ENCODE results near the gene NHLRC3. TPM values are rescaled to one million over a fixed set of nuclear protein-coding genes. Genes with fewer than 3 reads are reported as not detected.
A peak's percentile ranks its signal among the peaks of the same experiment; 100 is the strongest.

The NHLRC3 gene
- total and polyA plus RNA-seq, 2 of the 8 experiments (the other 6 are each of a cell fraction or from before 2014, with no cell fraction given), result 13.1 to 16.9 TPM

GRCh38 chr13:39023316-39023715 is 14.9 kb upstream of the NHLRC3 start:
- Histone ChIP-seq H3K4ac (replicated peaks; ENCODE audit: insufficient read length, low read depth, low read length) (no peak overlapping the region), H3K79me1 (ENCODE audit: low read depth, low read length) (no peaks in the 10 kb centered on the region), H3K23ac (ENCODE audit: insufficient read length) (no peak overlapping the region), H2BK15ac (ENCODE audit: low read length) (no peak overlapping the region), H3K4me1 (replicated peaks in 1 of 4; ENCODE audit: control insufficient read depth in 3 of 4, insufficient read depth in 4 of 4, low read length in 3 of 4) (peaks cover 10 to 25% (median 17%) of the 10 kb centered on the region in 4 experiments; a peak in 5 of 7 replicates), H3K27ac (ENCODE audit: low read depth, low read length) (peak overlapping the region; percentile 82), H2AK5ac (ENCODE audit: low read depth, low read length) (no peak overlapping the region; the same call in 1 of the 2 replicates), H3K27me3 (replicated peaks in 1 of 4; ENCODE audit: control insufficient read depth in 3 of 4, extremely low read depth in 1 of 4, insufficient read depth in 3 of 4, low read length in 3 of 4) (no peaks in the 10 kb centered on the region), H2BK12ac (ENCODE audit: low read depth, low read length) (peak overlapping the region; percentile 89; the same call in 1 of the 2 replicates), H2BK20ac (ENCODE audit: low read length) (no peak overlapping the region), H2BK120ac (replicated peaks; ENCODE audit: low read depth, low read length) (no peak overlapping the region), H4K8ac (ENCODE audit: extremely low read depth, insufficient read depth, low read length) (no peak overlapping the region), H3K9me3 (ENCODE audit: insufficient read depth in 2 of 2, low read depth in 1 of 2, low read length in 1 of 2) (no peaks in the 10 kb centered on the region), H2BK5ac (ENCODE audit: low read depth, low read length) (peak overlapping the region; percentile 60), H4K20me1 (replicated peaks in 1 of 2; ENCODE audit: control insufficient read depth in 1 of 2, insufficient read depth in 2 of 2, low read length in 2 of 2) (no peaks in the 10 kb centered on the region), H2AFZ (ENCODE audit: low read length) (no peak overlapping the region), H3K23me2 (ENCODE audit: low read depth, low read length) (no peaks in the 10 kb centered on the region), H3K4me2 (ENCODE audit: insufficient read depth in 1 of 2, low read depth in 2 of 2, low read length in 2 of 2) (peak overlapping the region; percentile 52 to 56; a peak in 3 of 4 replicates), H3K56ac (replicated peaks; ENCODE audit: insufficient read length, low read depth, low read length) (no peak overlapping the region), H3K14ac (ENCODE audit: insufficient read length) (no peak overlapping the region), H3K18ac (ENCODE audit: extremely low read depth, low read length) (no peak overlapping the region), H3K79me2 (ENCODE audit: control insufficient read depth in 1 of 2, insufficient read depth in 2 of 2, low read length in 2 of 2) (peaks cover 0 to 21% of the 10 kb centered on the region in 2 experiments; a peak in 1 of 4 replicates), H3K9ac (replicated peaks in 1 of 4; ENCODE audit: extremely low read depth in 1 of 4, low read depth in 3 of 4, low read length in 3 of 4) (no peak overlapping the region; a peak in 1 of 7 replicates), H4K91ac (replicated peaks; ENCODE audit: insufficient read length, low read length) (no peak overlapping the region), H4K5ac (ENCODE audit: insufficient read length, low read depth, low read length) (peak overlapping the region; percentile 28), H3K4me3 (ENCODE audit: extremely low read depth in 1 of 4, insufficient read depth in 2 of 4, low read depth in 3 of 4, low read length in 4 of 4) (peak overlapping the region in 1 of 4 experiments; percentile 30; a peak in 3 of 8 replicates), H3K36me3 (ENCODE audit: control insufficient read depth in 2 of 4, insufficient read depth in 4 of 4, low read length in 3 of 4) (peaks cover 12 to 89% (median 34%) of the 10 kb centered on the region in 4 experiments)
- CTCF ChIA-PET (ENCODE audit: partially characterized antibody), result interaction anchor here (1.6 to 1.7 kb wide), 3 partner anchors 9 to 12 kb away, joined by 4 to 7 read pairs (median 7); no protein-coding TSS in a partner anchor
- POLR2A ChIA-PET (ENCODE audit: partially characterized antibody), result interaction anchor here (1.8 to 8.0 kb wide), 3 partner anchors 8 to 15 kb away, joined by 7 to 73 read pairs (median 29); partner anchors contain the start of genes NHLRC3 and PROSER1
- DNase-seq (ENCODE audit: low read depth in 1 of 2, low spot score in 2 of 2), result no peak
- TF ChIP-seq CEBPB (IDR thresholded peaks at IDR 0.05; ENCODE audit: low read depth, low read length) (peak; percentile 97), SP1 (IDR thresholded peaks at IDR 0.05; ENCODE audit: low read depth, low read length) (peak; percentile 66; the same call in 1 of the 2 replicates), CBX8 (IDR thresholded peaks at IDR 0.05; ENCODE audit: borderline replicate concordance, low read depth, low read length) (no peak), JUN (IDR thresholded peaks at IDR 0.05; ENCODE audit: low read depth, low read length) (no peak), ATF2 (IDR thresholded peaks at IDR 0.05; ENCODE audit: low read length) (peak; percentile 42; the same call in 1 of the 2 replicates), SIN3A (conservative IDR thresholded peaks at IDR 0.05 in 1 of 2, IDR thresholded peaks at IDR 0.05 in 1 of 2; ENCODE audit: low read depth in 1 of 2, low read length in 2 of 2) (no peak)
- peak; percentile 91 for FAIRE-seq
- 45% methylated on average over 2 of the region's 2 CpGs; no CpG with 5 or more reads in 1 of the 2 experiments for WGBS, 2 experiments (ENCODE audit: extremely low coverage in 1 of 2, insufficient coverage in 1 of 2, insufficient read length in 1 of 2, insufficient replicate concordance in 2 of 2, low coverage in 1 of 2, low lambda C conversion rate in 2 of 2, missing lambda C conversion rate in 1 of 2)
